C4-2B (cell line): ENCODE data around the gene LRRC75A.

Experiments used
- H3K27ac ChIP-seq: fragments of 450-650 bp; 2 replicates; pipeline ENCODE4 v1.5.1; 2017
- CTCF ChIP-seq: fragments of 450-650 bp; conservative IDR thresholded peaks from 2 replicates; pipeline ENCODE4 v1.5.1; 2017; ENCODE audit warnings: mild to moderate bottlenecking
- ZFX ChIP-seq: fragments of 450-650 bp; IDR thresholded peaks from 2 replicates; pipeline ENCODE4 v1.6.1; 2017

LRRC75A gene

GRCh38 chr17:16492613-16493530 lies 879 bp upstream of the LRRC75A start:
- TF ChIP-seq CTCF (no peak), ZFX (no peak; the same call in 1 of the 2 replicates)
- peak overlapping the region; percentile 7; the same call in 1 of the 2 replicates for H3K27ac ChIP-seq

GRCh38 chr17:16491131-16491702 lies 776 bp downstream of the LRRC75A start:
- peak overlapping the region; percentile 18; the same call in 1 of the 2 replicates for H3K27ac ChIP-seq
- TF ChIP-seq CTCF, result no peak
- TF ChIP-seq ZFX, result no peak

GRCh38 chr17:16489431-16489830 lies 2.6 kb downstream of the LRRC75A start:
- H3K27ac ChIP-seq, result no peak overlapping the region
- TF ChIP-seq ZFX, result no peak
- no peak for TF ChIP-seq CTCF

GRCh38 chr17:16488968-16489337 lies 3.0 kb downstream of the LRRC75A start:
- H3K27ac ChIP-seq, result no peak overlapping the region
- TF ChIP-seq CTCF, result no peak
- no peak for TF ChIP-seq ZFX

- H3K27ac ChIP-seq, result no peak overlapping the region
- TF ChIP-seq CTCF, result no peak
Measured at GRCh38 chr17:16488186-16488967, 3.6 kb downstream of the LRRC75A start.

- TF ChIP-seq ZFX, result no peak
- no peak for TF ChIP-seq CTCF
- peak overlapping the region; percentile 71 for H3K27ac ChIP-seq
Measured at GRCh38 chr17:16486373-16487250, 5.4 kb downstream of the LRRC75A start.
